D721Med (cell line): ENCODE results near the gene PPP2R5A.
"Not testable (repeated sequence)": the region's sequence is repeated elsewhere in the genome, so short reads cannot be mapped to it uniquely, and the experiment has no call there.

Experiments
- DNase-seq: peaks from one replicate; pipeline ENCODE4 v3.0.0; 2011; ENCODE audit warnings: low spot score; ENCODE audit not compliant: insufficient read length
- FAIRE-seq: peaks from 2 replicates; lab custom pipeline; 2011; peaks lifted over from hg19 to GRCh38; lab: Jason Lieb, UNC
- CTCF ChIP-seq: IDR thresholded peaks from 2 replicates; pipeline ENCODE4 v1.5.1; 2012; ENCODE audit warnings: mild to moderate bottlenecking, control low read depth; ENCODE audit not compliant: insufficient read depth; ENCODE audit errors: missing control alignments

PPP2R5A gene

GRCh38 chr1:212388985-212389716 lies 103.9 kb downstream of the PPP2R5A start:
- FAIRE-seq (no peak), DNase-seq (no peak)
- no peak for TF ChIP-seq CTCF

- DNase-seq, FAIRE-seq: not testable (repeated sequence)
These were observed 110.6 kb downstream of the PPP2R5A start for GRCh38 chr1:212395678-212396437.

- no peak for FAIRE-seq
- no peak for DNase-seq
- no peak for TF ChIP-seq CTCF
These were observed 111.4 kb downstream of the PPP2R5A start for GRCh38 chr1:212396638-212397037.

DNA sequence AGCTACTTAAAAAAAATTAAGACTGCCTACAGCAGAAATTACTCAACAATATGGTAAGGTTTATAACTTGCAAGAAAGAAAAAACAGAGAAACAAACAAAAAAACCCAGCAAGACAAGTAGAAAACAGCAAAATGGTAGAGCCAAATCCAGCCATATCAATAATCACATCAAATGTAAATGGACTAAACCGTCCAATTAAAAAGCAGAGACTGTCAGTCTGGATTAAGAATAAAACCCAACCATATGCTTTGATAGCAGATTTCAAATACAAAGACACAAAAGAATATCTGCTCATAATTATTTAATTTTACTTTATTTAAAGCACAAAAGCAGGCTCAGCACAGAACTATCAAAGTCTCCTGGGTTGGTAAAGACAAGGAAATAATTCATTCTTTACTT lies 112.0 kb downstream of the PPP2R5A start:
- FAIRE-seq = peak; percentile 64
- TF ChIP-seq CTCF = no peak
- no peak for DNase-seq

DNA sequence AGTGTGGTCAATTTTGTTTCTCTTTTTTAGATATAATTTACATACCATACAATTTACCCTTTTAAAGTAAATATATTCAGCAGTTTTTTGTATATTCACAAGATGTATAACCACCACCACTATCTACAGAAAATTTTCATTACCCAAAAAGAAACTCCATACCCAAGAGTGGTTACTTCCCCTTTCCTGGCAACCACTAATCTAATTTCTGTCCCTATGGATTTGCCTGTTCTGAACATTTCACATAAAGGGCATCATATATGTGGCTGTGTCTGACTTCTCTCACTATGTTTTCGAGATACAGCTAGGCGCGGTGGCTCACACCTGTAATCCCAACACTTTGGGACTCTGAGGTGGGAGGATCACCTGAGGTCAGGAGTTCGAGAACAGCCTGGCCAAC lies 115.8 kb downstream of the PPP2R5A start:
- DNase-seq (no peak), FAIRE-seq (no peak)
- no peak for TF ChIP-seq CTCF

DNA sequence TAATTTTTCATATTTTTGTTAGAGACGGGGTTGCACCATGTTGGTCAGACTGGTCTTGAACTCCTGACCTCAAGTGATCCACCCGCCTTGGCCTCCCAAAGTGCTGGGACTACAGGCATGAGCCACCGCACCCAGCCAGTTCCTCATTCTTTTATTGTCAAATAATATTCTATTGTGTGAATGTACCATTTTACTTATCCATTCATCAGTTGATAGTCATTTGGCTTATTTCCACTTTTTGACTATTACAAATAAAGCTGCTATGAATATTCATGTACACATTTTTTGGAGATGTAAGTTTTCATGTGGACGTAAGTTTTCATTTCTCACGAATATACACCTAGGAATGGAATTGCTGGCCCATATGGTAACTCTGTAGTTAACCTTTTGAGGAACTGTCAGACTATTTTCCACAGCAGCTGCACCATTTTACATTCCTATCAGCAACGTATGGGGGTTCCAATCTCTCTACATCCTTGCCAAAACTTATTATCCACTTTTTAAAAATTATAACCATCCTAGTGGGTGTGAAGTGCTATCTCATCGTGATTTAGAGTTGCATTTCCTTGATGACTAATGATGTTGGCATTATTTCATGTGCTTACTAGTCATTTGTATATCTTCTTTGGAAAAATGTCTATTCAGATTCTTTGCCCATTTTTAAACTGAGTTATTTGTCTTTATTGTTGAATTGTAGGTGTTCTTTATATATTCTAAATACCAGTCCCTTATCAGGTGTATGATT lies 116.8 kb downstream of the PPP2R5A start:
- no peak for FAIRE-seq
- no peak for TF ChIP-seq CTCF

DNA sequence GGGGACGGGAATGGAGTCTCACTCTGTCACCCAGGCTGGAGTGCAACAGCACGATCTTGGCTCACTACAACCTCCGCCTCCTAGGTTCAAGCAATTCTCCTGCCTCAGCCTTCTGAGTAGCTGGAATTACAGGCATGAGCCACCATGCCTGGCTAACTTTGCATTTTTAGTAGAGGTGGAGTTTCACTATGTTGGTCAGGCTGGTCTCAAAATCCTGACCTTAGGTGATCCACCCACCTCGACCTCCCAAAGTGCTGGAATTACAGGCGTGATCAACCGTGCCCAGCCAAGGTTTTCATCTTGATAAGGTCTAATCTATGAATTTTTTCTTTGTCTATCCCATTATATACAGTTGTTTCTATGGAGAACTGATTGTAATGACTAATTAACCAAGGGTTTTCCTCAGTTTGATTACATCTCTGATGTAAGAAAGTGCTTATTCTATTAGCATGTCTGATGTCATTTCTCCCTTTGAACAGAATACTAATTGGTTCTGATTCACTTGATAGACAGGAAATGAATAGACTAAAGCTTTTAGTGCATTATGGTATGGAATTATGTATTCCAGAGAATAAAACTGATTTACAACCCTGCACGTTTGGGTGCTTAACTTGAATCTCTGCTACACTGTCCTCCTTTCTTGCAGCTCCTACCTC lies 117.6 kb downstream of the PPP2R5A start:
- FAIRE-seq = no peak
- DNase-seq = no peak
- no peak for TF ChIP-seq CTCF

More for the DNA sequence above, 116.8 kb downstream of the PPP2R5A start:
- DNase-seq = no peak
